ENCODE data around the gene DONSON. TPM values are rescaled to one million over a fixed set of nuclear protein-coding genes. Genes with fewer than 3 reads are reported as not detected.

Gene DONSON
- total and polyA plus RNA-seq, 2 of the 13 experiments (the other 11 are each of a cell fraction or from before 2014, with no cell fraction given) = 35.4 to 63.6 TPM

- TF ChIP-seq GABPB1 (CRISPR knock-in tag; IDR thresholded peaks at IDR 0.05) (peak; percentile 44; the same call in 1 of the 2 replicates), RARA (CRISPR knock-in tag; IDR thresholded peaks at IDR 0.05) (peak; percentile 99), ZBTB37 (CRISPR knock-in tag; IDR thresholded peaks at IDR 0.05) (peak; percentile 36; the same call in 1 of the 2 replicates), NFYB (CRISPR knock-in tag; IDR thresholded peaks at IDR 0.05) (no peak), ZBTB46 (CRISPR knock-in tag; IDR thresholded peaks at IDR 0.05; ENCODE audit: borderline replicate concordance) (no peak), ZNF619 (CRISPR knock-in tag; IDR thresholded peaks at IDR 0.05) (0 out of 2 replicates have a peak, but pooled peaks have one; percentile 46), ARID3A (IDR thresholded peaks at IDR 0.05; ENCODE audit: low read depth, low read length) (no peak; the same call in 1 of the 2 replicates), ZBTB7B (CRISPR knock-in tag; IDR thresholded peaks at IDR 0.05) (peak; percentile 57; the same call in 1 of the 2 replicates), HOXA7 (CRISPR knock-in tag; IDR thresholded peaks at IDR 0.05) (no peak), NFKBIZ (CRISPR knock-in tag; IDR thresholded peaks at IDR 0.05) (no peak), PAX8 (CRISPR knock-in tag; IDR thresholded peaks at IDR 0.05; ENCODE audit: borderline replicate concordance) (no peak), HNF4G (IDR thresholded peaks at IDR 0.05; ENCODE audit: borderline replicate concordance, low read depth, low read length) (peak; percentile 63), HNF4G (CRISPR knock-in tag; IDR thresholded peaks at IDR 0.05; ENCODE audit: borderline replicate concordance, low read depth) (peak; percentile 90), ESRRA (CRISPR knock-in tag; IDR thresholded peaks at IDR 0.05; ENCODE audit: low read depth) (peak; percentile 75; the same call in 1 of the 2 replicates), ZNF354B (CRISPR knock-in tag; IDR thresholded peaks at IDR 0.05) (no peak), NFAT5 (CRISPR knock-in tag; IDR thresholded peaks at IDR 0.05) (no peak)
Measured at GRCh38 chr21:33588485-33589335, at the start of gene DONSON (continued).
